Endothelial cell of umbilical vein (primary cell): ENCODE measurements around the gene FGFBP2. TPM values are rescaled to one million over a fixed set of nuclear protein-coding genes. Genes with fewer than 3 reads are reported as not detected.

Source experiments
- BruUV-seq: library from RNA; stranded (reverse); fragments of 400-500 nt; replicated peaks from 2 replicates; lab custom pipeline; 2021; lab: Mats Ljungman, UMichigan
- CTCF ChIA-PET: fragments of 300-600, 350-600 bp; sonication (Branson Sonifier 250); formaldehyde crosslinking; loops from one replicate; lab custom pipeline; 2021; ENCODE audit warnings: antibody characterized with exemption, inconsistent platforms; lab: Charles Lee
- POLR2A ChIA-PET: fragments of 300-600, 350-600 bp; sonication (Branson Sonifier 250); formaldehyde crosslinking; loops from one replicate; lab custom pipeline; 2021; ENCODE audit warnings: antibody characterized with exemption, inconsistent platforms; lab: Charles Lee
- DNase-seq: peaks from one replicate; pipeline ENCODE4 v3.0.0-alpha.2; 2011; ENCODE audit warnings: low read depth, low spot score
- FAIRE-seq: peaks from 2 replicates; lab custom pipeline; 2011; peaks lifted over from hg19 to GRCh38; lab: Jason Lieb, UNC
- H2AFZ ChIP-seq: 2 replicates; pipeline ENCODE4 v1.6.0; 2012; ENCODE audit warnings: low read depth, low read length, control low read depth, inconsistent platforms
- H3K27ac ChIP-seq: 2 replicates; pipeline ENCODE4 v1.5.1; 2011; ENCODE audit warnings: low read depth, mild to moderate bottlenecking, control low read depth, low read length, moderate library complexity; ENCODE audit not compliant: insufficient read depth
- H3K27me3 ChIP-seq, 2 experiments: 2 replicates each; pipeline versions ENCODE4 v1.6.0 to v1.6.1; 2011; ENCODE audit warnings: low read length in 2 of 2, mixed read lengths in 1 of 2; ENCODE audit not compliant: control insufficient read depth in 2 of 2, insufficient read depth in 2 of 2
- H3K36me3 ChIP-seq, 2 experiments: 2 replicates in 1 of 2; 3 replicates in 1 of 2; pipeline ENCODE4 v1.5.1; 2011; ENCODE audit warnings: low read length in 2 of 2, mild to moderate bottlenecking in 1 of 2, moderate library complexity in 1 of 2; ENCODE audit not compliant: control insufficient read depth in 2 of 2, insufficient read depth in 2 of 2; ENCODE audit errors: extremely low read depth in 1 of 2
- H3K4me1 ChIP-seq: 3 replicates; pipeline ENCODE4 v1.5.1; 2011; ENCODE audit warnings: mild to moderate bottlenecking, low read length; ENCODE audit not compliant: control insufficient read depth, insufficient read depth; ENCODE audit errors: extremely low read depth
- H3K4me2 ChIP-seq: 2 replicates; pipeline ENCODE4 v1.6.1; 2011; ENCODE audit warnings: low read length, control low read depth, mixed read lengths; ENCODE audit not compliant: insufficient read depth
- H3K4me3 ChIP-seq, 3 experiments: fragments of 200-600 bp in 1 of 3; sonication (generic), shearing (Covaris generic) in 1 of 3; replicated peaks in 1 of 3; 2 replicates each; pipeline ENCODE4 v1.5.1; 2011 to 2016; ENCODE audit warnings: control low read depth in 3 of 3, low read length in 3 of 3, mild to moderate bottlenecking in 2 of 3, inconsistent platforms in 1 of 3, low read depth in 1 of 3, moderate library complexity in 1 of 3; ENCODE audit not compliant: insufficient read depth in 1 of 3
- H3K79me2 ChIP-seq: 2 replicates; pipeline ENCODE4 v1.6.0; 2012; ENCODE audit warnings: low read length, inconsistent platforms; ENCODE audit not compliant: control insufficient read depth, insufficient read depth
- H3K9ac ChIP-seq: replicated peaks from 2 replicates; pipeline ENCODE3; 2011; ENCODE audit warnings: low read length, control low read depth; ENCODE audit not compliant: insufficient read depth; ENCODE audit errors: extremely low read depth
- H3K9me1 ChIP-seq: replicated peaks from 3 replicates; pipeline ENCODE4 v1.6.0; 2011; ENCODE audit warnings: mild to moderate bottlenecking, low read length; ENCODE audit not compliant: control insufficient read depth, insufficient read depth; ENCODE audit errors: extremely low read depth
- H3K9me3 ChIP-seq: replicated peaks from 2 replicates; pipeline ENCODE4 v1.5.1; 2012; ENCODE audit warnings: low read length, inconsistent platforms; ENCODE audit not compliant: control insufficient read depth, insufficient read depth
- H4K20me1 ChIP-seq: replicated peaks from 2 replicates; pipeline ENCODE3; 2011; ENCODE audit warnings: mild to moderate bottlenecking, low read length; ENCODE audit not compliant: control insufficient read depth, insufficient read depth; ENCODE audit errors: extremely low read depth
- EZH2 ChIP-seq: IDR thresholded peaks from 2 replicates; pipeline ENCODE4 v1.6.1; 2012; ENCODE audit warnings: borderline replicate concordance, low read depth, mild to moderate bottlenecking, moderate library complexity, low read length, inconsistent platforms; ENCODE audit not compliant: severe bottlenecking
- FOS ChIP-seq: IDR thresholded peaks from 2 replicates; pipeline ENCODE4 v1.6.1; 2011; ENCODE audit warnings: mild to moderate bottlenecking, low read length, moderate library complexity, borderline replicate concordance; ENCODE audit not compliant: insufficient read depth
- GATA2 ChIP-seq: IDR thresholded peaks from 2 replicates; pipeline ENCODE4 v1.7.0; 2011; ENCODE audit warnings: low read depth, mild to moderate bottlenecking, moderate library complexity, mixed read lengths, low read length; ENCODE audit not compliant: insufficient read length, insufficient read depth
- JUN ChIP-seq: IDR thresholded peaks from 2 replicates; pipeline ENCODE4 v1.6.1; 2011; ENCODE audit warnings: borderline replicate concordance, low read depth; ENCODE audit not compliant: insufficient read length, insufficient read depth
- MYC ChIP-seq: IDR thresholded peaks from one replicate; pipeline ENCODE4 v1.6.1; 2011; ENCODE audit warnings: mild to moderate bottlenecking, low read depth, low read length
- POLR2A ChIP-seq: IDR thresholded peaks from 2 replicates; pipeline ENCODE4 v1.6.1; 2012; ENCODE audit warnings: low read depth, mild to moderate bottlenecking, control low read depth, low read length
- POLR2AphosphoS5 ChIP-seq: IDR thresholded peaks from 2 replicates; pipeline ENCODE4 v1.6.1; 2012; ENCODE audit warnings: low read depth, mild to moderate bottlenecking, control low read depth, low read length, moderate library complexity; ENCODE audit not compliant: insufficient read depth
- dilution Hi-C: fragments of 300-500 bp; cut with MboI; formaldehyde crosslinking; loops from one replicate; pipeline ENCODE4 v1.15.0; 2019; ENCODE audit warnings: low sequenced_read_pairs; ENCODE audit not compliant: extremely low pct_ligation_motif_present
- intact Hi-C: fragments of 100-400 bp; cut with micrococcal nuclease; formaldehyde crosslinking; loops from one replicate; pipeline ENCODE4 v1.10.0; 2022
- polyA plus RNA-seq, 4 experiments: library from polyadenylated mRNA; depleted of rRNA in 3 of 4; stranded (reverse) in 3 of 4; unstranded in 1 of 4; fragments of >200 nt; gene quantifications; 2 replicates each; pipeline versions ENCODE4 v1.2.1 to v1.2.3, GENCODE V29; 2011 to 2012; ENCODE audit warnings: missing spikeins in 1 of 4
- total RNA-seq: library from RNA; stranded (reverse); gene quantifications from 2 replicates; pipeline ENCODE4 v1.2.3, GENCODE V29; 2021
- TF ChIP-seq, protein P1 (sequence below): IDR thresholded peaks from 2 replicates; pipeline ENCODE4 v1.6.1; 2011; ENCODE audit not compliant: insufficient read depth, insufficient read length
- TF ChIP-seq, protein P2 (sequence below), 2 donors: IDR thresholded peaks; 1 replicate in 1 of 2; 2 replicates in 1 of 2; pipeline ENCODE4 v1.5.1; 2011; ENCODE audit warnings: low read length in 2 of 2, mild to moderate bottlenecking in 2 of 2, moderate library complexity in 2 of 2, control low read depth in 1 of 2, inconsistent platforms in 1 of 2, low read depth in 1 of 2; ENCODE audit not compliant: insufficient read depth in 1 of 2; ENCODE audit errors: extremely low read depth in 1 of 2

The FGFBP2 gene
- total and polyA plus RNA-seq, 2 donors (not counting 3 experiments of a cell fraction or from before 2014, with no cell fraction given): not detected

DNA sequence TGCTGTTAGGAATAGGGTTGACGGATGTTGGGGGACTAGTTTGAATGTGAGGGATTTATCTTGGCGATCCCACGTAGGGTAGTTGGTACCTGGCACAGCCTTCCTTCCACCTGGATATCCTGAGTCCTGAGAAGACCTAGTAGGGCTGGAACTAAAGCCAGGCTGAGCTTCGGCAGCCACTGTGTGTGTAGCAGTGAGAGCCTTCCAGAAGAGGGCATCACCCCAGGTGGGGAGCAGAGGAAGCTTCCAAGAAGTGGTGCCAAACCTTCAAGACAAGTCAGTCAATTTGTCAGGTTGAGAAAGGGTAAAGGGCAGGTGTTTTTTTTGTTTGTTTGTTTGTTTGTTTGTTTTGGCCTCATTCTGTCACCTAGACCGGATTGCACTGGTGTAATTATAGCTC, 1.2 kb upstream of the FGFBP2 start:
- H2AFZ ChIP-seq: no peak overlapping the region
- no peaks in the 10 kb centered on the region for H3K9me3 ChIP-seq
- CTCF ChIA-PET: interaction anchor here (0.8 to 5.2 kb wide), 8 partner anchors 11 to 303 kb away, joined by 3 to 58 read pairs (median 5); no protein-coding TSS in a partner anchor
- dilution Hi-C loops (no loop called here), intact Hi-C loops (no loop called here)
- H3K4me3 ChIP-seq: no peak overlapping the region
- no peak overlapping the region for H3K4me2 ChIP-seq
- no peak overlapping the region for H3K27ac ChIP-seq
- no peak for FAIRE-seq
- DNase-seq: no peak
- H3K36me3 ChIP-seq: no peaks in the 10 kb centered on the region
- no peaks in the 10 kb centered on the region for H3K79me2 ChIP-seq
- no peaks in the 10 kb centered on the region for H3K4me1 ChIP-seq
- BruUV-seq: no TSS peak
- no peaks in the 10 kb centered on the region for H4K20me1 ChIP-seq
- TF ChIP-seq, protein P1, sequence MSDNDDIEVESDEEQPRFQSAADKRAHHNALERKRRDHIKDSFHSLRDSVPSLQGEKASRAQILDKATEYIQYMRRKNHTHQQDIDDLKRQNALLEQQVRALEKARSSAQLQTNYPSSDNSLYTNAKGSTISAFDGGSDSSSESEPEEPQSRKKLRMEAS: no peak
- TF ChIP-seq MYC (no peak), GATA2 (no peak), FOS (no peak), POLR2A (no peak), POLR2AphosphoS5 (no peak), JUN (no peak), EZH2 (no peak)
- no peaks in the 10 kb centered on the region for H3K9me1 ChIP-seq
- POLR2A ChIA-PET: no interaction called here
- no peaks in the 10 kb centered on the region for H3K27me3 ChIP-seq
- no peak overlapping the region for H3K9ac ChIP-seq

DNA sequence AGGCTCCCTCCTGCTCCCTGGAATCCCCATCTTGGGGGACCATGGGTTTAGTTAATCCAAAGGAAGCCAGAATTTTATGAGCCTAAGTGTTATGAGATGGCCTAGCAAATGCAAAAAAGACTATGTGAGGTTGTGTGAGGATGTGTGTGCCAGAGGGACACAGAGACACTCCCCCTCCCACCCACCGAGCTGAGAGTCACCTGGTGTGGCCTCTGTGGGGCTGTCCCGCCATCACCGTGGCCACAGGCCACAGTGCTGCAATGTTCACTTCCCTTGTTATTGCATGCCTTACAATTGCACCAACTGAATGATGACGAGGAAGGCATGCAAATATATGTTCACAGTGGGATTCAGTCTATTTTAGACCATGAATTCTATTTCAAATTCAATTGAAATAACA, 601 bp upstream of the FGFBP2 start:
- Histone ChIP-seq H3K4me3 (no peak overlapping the region), H3K9me3 (no peaks in the 10 kb centered on the region), H3K9ac (no peak overlapping the region), H2AFZ (no peak overlapping the region), H4K20me1 (no peaks in the 10 kb centered on the region), H3K4me2 (no peak overlapping the region), H3K79me2 (no peaks in the 10 kb centered on the region), H3K36me3 (no peaks in the 10 kb centered on the region), H3K27ac (no peak overlapping the region), H3K4me1 (no peaks in the 10 kb centered on the region), H3K27me3 (no peaks in the 10 kb centered on the region), H3K9me1 (no peaks in the 10 kb centered on the region)
- no peak for TF ChIP-seq POLR2AphosphoS5
- no peak for TF ChIP-seq POLR2A
- TF ChIP-seq JUN: no peak
- TF ChIP-seq, protein P1: no peak
- TF ChIP-seq MYC: no peak
- TF ChIP-seq, protein P2, sequence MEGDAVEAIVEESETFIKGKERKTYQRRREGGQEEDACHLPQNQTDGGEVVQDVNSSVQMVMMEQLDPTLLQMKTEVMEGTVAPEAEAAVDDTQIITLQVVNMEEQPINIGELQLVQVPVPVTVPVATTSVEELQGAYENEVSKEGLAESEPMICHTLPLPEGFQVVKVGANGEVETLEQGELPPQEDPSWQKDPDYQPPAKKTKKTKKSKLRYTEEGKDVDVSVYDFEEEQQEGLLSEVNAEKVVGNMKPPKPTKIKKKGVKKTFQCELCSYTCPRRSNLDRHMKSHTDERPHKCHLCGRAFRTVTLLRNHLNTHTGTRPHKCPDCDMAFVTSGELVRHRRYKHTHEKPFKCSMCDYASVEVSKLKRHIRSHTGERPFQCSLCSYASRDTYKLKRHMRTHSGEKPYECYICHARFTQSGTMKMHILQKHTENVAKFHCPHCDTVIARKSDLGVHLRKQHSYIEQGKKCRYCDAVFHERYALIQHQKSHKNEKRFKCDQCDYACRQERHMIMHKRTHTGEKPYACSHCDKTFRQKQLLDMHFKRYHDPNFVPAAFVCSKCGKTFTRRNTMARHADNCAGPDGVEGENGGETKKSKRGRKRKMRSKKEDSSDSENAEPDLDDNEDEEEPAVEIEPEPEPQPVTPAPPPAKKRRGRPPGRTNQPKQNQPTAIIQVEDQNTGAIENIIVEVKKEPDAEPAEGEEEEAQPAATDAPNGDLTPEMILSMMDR (IDR thresholded peaks at IDR 0.05; ENCODE audit: extremely low read depth in 1 of 2, insufficient read depth in 1 of 2, low read depth in 1 of 2, low read length in 2 of 2): no peak
- TF ChIP-seq GATA2: no peak
- no peak for TF ChIP-seq EZH2
- no peak for TF ChIP-seq FOS
- no peak for DNase-seq
- CTCF ChIA-PET: interaction anchor here (0.8 to 5.2 kb wide), 7 partner anchors 10 to 304 kb away, joined by 3 to 58 read pairs (median 6); no protein-coding TSS in a partner anchor
- dilution Hi-C loops (no loop called here), intact Hi-C loops (loop anchor here (1.0 kb wide), 2 partner anchors 38 to 302 kb away; no protein-coding TSS in a partner anchor)
- no peak for FAIRE-seq
- POLR2A ChIA-PET: no interaction called here
- BruUV-seq: no TSS peak
